Measurements from ENCODE around the gene TCF3. TPM values are rescaled to one million over a fixed set of nuclear protein-coding genes. Genes with fewer than 3 reads are reported as not detected.

The TCF3 gene
- total and polyA plus RNA-seq, 10 of the 15 experiments (the other 5 are each of a cell fraction or from before 2014, with no cell fraction given): 6.7 to 282 (median 70.7) TPM

DNA sequence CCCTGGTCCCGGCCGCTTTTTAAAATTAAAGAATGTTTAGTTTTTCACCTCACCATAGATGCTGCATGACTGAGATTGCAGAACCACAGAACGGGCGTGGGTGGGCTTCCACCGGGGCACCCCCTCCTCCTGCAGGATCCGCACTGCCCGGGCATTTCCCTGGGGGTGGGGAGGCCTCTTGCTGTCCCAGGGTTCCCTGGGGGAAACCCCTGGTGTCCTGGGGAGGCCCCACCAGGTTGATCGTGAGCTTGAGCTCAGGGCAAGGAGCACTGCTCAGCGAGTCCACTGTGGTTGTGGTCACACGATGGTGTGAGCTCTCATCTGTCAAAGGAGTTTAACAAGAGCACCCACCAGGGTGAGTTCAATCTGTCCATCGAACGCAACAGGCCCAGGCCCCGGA is 11.4 kb upstream of the TCF3 start (continued):
- TF ChIP-seq BCLAF1 (IDR thresholded peaks at IDR 0.05) (no peak), BRCA1 (IDR thresholded peaks at IDR 0.05; ENCODE audit: low read depth, low read length) (no peak), RELB (IDR thresholded peaks at IDR 0.05; ENCODE audit: low read depth) (peak; percentile 51), FOS (IDR thresholded peaks at IDR 0.05; ENCODE audit: borderline replicate concordance, extremely low read depth, insufficient read length) (no peak), ZZZ3 (IDR thresholded peaks at IDR 0.05; ENCODE audit: control insufficient read depth, insufficient read length, low read depth) (no peak), BCL11A (IDR thresholded peaks at IDR 0.05; ENCODE audit: low read depth, low read length) (peak; percentile 34; the same call in 1 of the 2 replicates), CTCF (IDR thresholded peaks at IDR 0.05 in 2 of 3, conservative IDR thresholded peaks at IDR 0.05 in 1 of 3; ENCODE audit: control insufficient read depth in 2 of 3, extremely low read depth in 1 of 3, insufficient read depth in 1 of 3, low read depth in 3 of 3, low read length in 3 of 3) (no peak), E4F1 (IDR thresholded peaks at IDR 0.05; ENCODE audit: borderline replicate concordance, partially characterized antibody) (no peak), USF1 (IDR thresholded peaks at IDR 0.05; ENCODE audit: borderline replicate concordance, extremely low read length, insufficient read depth, low read depth, low read length) (no peak), IKZF2 (IDR thresholded peaks at IDR 0.05) (peak; percentile 70 to 77), REST (IDR thresholded peaks at IDR 0.05; ENCODE audit: low read depth, low read length) (no peak), EZH2 (IDR thresholded peaks at IDR 0.05; ENCODE audit: borderline replicate concordance, control insufficient read depth, low read depth, low read length) (no peak)
- TF ChIP-seq, protein P1, sequence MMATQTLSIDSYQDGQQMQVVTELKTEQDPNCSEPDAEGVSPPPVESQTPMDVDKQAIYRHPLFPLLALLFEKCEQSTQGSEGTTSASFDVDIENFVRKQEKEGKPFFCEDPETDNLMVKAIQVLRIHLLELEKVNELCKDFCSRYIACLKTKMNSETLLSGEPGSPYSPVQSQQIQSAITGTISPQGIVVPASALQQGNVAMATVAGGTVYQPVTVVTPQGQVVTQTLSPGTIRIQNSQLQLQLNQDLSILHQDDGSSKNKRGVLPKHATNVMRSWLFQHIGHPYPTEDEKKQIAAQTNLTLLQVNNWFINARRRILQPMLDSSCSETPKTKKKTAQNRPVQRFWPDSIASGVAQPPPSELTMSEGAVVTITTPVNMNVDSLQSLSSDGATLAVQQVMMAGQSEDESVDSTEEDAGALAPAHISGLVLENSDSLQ (IDR thresholded peaks at IDR 0.05): 0 out of 2 replicates have a peak, but pooled peaks have one; percentile 9

Data from GM12878 (cell line).